HG02678 (cell line): ENCODE measurements around the gene DNM3.
"Not testable (repeated sequence)": the region's sequence is repeated elsewhere in the genome, so short reads cannot be mapped to it uniquely, and the experiment has no call there.

Experiments
- ATAC-seq: cut with Tn5 transposase; IDR thresholded peaks from one replicate; pipeline ENCODE4 v1.9.1; 2021; ENCODE audit warnings: mild to moderate bottlenecking, moderate library complexity; ENCODE audit not compliant: unreplicated experiment

Gene DNM3

DNA sequence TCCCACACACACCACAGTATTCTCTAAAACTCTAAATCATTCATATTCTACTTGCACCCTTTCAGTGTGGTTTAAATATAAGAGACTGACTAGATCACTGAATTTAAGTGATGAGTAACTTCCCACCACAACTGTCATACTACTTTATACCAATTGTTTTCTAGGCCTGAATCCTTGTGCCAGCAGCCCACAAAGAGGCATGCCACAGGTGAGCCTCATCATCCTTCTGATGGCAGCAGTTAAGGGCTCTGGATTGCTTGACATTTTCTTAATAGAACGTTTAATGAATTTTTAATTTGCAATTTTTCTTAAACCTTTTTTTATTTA lies 588.8 kb downstream of the DNM3 start:
- no peak for ATAC-seq

DNA sequence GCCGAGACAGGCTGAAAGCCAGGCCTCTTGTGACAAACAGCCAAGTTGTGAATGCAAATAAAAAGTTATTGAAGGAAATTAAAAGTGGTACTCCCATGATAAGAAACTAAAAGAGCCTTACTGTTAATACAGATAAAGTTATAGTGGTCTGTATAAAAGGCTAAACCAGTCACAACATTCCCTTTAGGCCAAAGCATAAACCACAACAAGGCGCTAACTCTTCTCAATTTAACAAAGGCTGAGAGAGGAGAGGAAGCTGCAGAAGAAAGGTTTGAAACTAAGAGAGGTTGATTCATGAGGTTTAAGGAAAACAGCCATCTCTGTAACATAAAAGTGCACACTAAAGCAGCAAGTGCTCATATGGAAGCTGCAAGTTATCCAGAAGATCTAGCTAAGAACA lies 589.9 kb downstream of the DNM3 start:
- ATAC-seq: no peak

DNA sequence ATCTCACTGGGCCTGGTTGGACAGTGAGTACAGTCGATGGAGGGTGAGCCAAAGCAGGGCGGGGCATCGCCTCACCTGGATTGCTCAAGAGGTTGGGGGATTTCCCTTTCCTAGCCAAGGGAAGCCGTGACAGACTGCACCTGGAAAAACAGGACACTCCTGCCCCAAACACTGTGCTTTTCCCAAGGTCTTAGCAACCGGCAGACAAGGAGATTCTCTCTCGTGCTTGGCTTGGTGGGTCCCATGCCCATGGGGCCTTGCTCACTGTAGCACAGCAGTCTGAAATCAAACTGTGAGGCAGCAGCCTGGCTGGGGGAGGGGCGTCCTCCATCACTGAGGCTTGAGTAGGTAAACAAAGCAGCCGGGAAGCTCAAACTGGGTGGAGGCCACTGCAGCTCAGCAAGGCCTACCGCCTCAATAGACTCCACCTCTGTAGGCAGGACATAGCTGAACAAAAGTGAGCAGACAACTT lies 590.5 kb downstream of the DNM3 start:
- ATAC-seq: no peak

DNA sequence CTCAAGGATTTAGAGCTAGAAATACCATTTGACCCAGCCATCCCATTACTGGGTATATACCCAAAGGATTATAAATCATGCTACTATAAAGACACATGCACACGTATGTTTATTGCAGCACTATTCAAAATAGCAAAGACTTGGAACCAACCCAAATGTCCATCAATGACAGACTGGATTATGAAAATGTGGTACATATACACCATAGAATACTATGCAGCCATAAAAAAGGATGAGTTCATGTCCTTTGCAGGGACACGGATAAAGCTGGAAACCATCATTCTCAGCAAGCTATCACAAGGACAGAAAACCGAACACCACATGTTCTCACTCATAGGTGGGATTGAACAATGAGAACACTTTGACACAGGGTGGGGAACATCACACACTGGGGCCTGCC lies 595.9 kb downstream of the DNM3 start:
- not testable (repeated sequence) for ATAC-seq

DNA sequence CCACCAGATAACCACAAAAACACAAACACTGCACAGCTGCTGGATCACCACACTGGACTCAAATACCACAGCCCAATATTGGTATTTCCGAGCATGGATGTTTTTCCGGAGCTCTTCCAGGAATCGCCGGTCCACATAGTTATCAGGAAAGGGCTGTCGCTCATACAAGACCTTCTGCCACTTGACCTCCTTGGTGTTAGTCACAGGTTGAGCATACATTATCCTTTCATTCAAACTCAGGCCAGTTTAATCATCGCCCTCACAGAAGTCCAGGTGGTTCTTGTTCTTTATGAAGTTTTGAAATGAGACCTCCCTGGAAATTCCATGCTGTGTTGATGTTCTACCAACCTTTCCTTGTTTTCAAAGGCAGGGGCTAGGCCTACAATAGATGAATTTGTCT lies 601.1 kb downstream of the DNM3 start:
- no peak for ATAC-seq

DNA sequence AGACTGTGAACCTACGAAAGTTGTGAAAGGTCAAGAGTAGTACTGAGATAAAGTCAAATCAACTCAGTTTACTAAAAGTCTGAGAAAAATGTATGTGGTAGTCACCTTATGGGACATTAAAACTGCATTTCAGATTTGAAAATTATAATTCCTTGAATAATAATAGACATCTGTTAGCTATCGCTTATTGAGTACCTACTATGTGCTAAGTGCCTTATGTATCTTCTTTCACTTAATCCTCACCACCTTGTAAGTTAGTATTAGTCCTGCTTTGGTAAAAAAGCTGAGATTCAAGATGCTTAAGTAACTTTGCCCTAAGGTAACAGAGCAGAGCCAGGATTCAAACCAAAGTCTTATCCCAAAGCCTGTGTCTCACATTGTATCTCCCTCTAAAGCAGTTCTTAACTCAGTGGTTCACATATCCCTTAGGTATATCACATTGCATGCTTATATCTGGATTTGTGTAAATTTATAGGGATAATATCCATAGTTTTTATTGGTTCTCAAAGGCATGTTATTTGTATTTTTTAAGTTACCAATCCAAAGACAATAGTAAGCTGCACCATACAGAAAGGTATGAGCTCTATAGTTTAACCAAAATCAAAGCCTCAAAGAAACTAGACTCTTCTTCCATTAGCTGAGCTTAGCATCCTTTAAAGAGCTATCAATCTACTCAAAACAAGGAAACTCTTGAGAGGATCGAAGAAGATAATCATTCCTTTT lies 601.7 kb downstream of the DNM3 start:
- ATAC-seq: no peak

DNA sequence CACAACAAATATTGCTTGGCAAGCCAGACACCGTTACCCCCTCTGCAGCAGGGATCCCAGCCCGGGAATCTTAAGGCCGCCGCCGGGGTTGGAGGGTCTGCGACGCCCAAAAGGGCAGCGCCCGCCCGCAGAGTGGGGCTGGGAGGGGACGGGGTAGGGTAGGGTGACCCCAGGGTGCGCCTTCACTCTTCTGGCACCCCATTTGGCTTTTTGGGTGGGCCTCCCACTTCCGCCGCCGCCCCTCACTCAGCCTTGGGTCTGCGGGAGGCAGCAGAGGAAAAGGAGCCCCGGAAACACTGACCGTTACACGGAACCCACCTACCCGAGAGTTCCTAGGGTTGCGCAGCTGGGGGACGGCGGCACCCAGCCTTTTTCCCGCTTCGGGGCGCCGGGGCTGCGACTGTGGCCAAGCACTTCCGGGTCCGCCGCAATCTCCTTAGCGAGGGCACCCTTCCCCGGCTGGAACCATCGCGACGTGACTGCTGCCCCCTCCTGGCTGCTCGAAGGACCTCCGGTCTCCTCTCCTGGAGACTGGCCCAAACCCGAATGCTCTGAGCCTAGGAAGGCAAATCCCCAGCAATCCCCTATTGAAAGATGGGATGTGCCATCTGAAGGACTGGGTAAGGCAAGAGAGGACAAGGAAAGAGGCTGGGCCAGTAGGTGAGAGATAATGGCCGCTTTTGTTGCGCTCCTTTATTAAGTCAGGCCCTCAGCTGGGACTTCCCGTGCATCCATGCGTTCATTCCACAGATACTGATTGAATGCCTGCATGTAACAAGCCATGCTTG lies 602.6 kb downstream of the DNM3 start, which contains the start of gene PIGC:
PIGC (minus strand) TSS at position 404 of the 788 bp plus-strand sequence. CDS start 1,447 bp downstream, outside the sequence.
- ATAC-seq: peak; percentile 99

DNA sequence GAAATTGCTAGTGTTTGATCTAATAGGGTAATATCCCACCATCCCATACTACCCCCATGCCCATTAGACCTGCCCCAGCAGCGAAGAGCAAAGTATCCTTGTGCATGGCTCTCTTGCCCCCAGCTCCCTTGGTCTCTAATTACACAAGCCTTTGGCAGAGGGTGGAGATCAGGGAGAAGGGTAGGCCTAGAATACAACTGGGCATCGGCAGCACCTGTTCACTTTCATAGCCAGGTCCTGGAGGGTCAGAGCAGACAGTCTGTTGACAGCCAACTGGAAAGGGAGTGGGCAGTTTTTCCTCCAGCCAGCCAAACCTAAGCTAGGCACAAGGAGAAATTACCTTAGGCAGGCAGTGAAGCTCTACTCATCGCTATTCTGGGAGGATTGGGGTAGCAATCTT lies 605.2 kb downstream of the DNM3 start:
- no peak for ATAC-seq

DNA sequence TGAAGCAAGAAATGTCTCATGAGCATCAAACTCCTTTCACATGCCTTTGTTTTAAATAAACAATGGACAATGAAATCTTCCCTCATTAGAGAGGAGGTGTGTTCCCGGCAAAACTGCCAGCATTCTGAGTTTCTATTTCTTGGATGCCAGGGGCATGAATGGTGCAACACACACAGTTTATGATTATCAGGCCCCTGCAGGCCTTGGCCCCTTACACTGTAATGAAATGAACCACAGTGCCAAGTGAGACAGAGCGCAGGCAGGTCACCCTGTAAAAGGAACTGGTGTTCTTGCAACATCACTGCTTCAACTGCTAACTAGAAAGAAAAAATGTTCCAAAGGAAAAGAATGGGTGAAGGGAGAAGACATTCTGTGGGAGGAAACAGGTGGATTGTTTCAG lies 606.3 kb downstream of the DNM3 start:
- ATAC-seq: no peak

DNA sequence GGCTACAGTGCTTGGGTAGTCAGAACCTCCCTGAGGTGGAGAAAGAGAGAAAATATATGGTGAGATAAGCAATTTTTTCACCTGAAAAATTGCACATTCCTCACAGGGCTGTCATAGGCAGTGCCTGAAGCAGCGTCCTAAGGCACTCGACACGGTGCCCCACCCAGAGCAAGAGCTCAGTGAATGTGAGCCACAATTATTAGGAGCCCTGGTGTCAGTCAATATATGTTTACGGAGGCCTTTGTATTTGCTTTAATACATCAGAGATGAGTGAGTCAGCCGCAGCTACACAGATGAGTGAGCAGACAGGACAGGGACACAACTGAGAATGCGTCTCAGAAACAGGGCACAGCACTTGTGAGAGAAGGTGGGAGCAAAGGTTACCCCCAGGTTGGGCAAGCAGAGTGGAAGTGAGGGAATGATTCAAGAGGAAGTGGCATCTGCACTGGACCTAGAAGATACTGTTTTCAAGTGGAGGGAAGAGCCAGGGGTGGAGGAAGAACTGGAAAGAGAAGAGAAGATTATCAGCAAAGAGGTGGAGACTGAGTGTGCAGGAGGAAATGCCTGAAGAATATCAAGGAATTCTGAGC lies 607.8 kb downstream of the DNM3 start:
- no peak for ATAC-seq

DNA sequence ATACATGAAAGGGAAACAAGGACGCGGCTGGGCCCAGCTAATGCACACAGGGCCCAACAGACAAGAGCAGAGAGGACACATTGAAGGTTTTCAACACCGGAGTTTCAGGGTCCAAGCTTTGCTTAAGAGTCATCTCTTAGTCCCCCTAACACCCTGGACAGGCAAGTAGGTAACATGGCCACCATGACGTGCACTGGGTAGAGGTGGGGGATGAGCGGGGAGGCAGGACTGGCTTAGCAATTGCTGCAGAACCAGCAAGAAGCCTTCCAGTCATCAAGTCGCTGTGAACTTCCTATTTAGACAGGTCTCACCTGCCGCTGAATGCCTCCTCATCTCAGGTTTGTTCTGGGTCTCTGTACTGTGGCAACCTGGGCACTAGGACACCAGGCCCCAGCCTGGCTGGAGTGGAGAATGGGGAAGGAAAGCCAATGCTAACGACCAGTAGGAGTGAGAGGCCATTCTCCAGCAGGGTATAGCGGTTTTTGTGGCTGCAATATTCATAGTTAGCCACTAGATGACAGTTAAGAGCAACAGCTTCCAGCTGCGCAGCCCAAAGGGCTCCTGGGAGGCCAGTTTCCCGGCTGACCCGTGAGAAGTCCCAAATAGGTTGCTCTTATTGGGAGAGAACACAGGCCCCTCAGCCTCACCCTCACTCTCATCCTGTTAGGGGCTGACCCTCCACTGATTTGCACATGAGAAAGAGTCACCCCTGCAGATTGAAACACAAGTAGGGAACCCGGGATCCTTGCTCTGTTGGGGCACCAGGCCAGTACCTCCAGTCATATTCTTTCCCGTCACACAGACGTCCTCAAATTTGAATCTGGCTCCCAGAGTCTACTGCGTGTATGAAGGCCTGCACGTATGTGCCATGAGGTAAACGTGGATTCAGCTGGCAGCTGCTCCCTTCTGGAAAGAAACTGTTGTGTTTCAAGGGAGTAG lies 608.6 kb downstream of the DNM3 start:
- peak; percentile 95 for ATAC-seq

DNA sequence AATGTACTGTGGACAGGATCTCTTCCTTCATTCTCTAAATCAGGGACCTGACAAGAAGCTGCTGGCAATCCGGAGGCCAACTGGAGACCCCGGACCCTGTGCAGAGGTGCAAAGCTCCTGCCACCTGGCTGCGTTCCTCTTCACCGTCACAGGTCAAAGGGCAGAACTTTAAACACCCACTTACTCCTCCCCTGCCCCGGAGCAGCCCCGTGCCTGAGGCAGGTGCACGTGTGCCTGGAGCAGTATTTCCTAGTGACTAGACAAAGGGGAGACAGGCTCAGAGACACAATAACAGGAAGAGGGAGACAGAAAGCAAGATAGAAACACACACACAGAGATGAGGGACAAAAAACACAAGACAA lies 609.2 kb downstream of the DNM3 start:
- no peak for ATAC-seq

DNA sequence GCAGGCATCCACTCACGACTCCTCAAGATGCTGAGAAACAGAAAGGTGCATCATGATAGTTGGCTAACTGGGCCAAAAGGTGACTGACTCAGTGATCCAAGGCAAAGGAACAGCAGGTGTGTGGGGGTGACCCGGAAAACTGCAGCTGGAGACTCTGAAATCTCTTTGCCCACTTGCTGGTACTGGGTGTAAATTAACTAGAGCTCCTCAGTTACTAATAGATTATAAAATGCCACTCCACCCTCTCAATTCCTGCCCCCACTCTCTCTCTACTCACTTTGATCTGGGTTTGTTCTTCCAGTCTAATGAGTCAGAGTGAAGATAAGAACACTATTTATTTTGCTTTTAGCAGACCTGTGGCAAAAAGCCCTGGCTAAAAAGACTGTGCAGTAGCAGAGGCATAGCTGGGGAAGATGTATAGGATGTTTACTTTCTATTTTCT lies 609.7 kb downstream of the DNM3 start:
- no peak for ATAC-seq

DNA sequence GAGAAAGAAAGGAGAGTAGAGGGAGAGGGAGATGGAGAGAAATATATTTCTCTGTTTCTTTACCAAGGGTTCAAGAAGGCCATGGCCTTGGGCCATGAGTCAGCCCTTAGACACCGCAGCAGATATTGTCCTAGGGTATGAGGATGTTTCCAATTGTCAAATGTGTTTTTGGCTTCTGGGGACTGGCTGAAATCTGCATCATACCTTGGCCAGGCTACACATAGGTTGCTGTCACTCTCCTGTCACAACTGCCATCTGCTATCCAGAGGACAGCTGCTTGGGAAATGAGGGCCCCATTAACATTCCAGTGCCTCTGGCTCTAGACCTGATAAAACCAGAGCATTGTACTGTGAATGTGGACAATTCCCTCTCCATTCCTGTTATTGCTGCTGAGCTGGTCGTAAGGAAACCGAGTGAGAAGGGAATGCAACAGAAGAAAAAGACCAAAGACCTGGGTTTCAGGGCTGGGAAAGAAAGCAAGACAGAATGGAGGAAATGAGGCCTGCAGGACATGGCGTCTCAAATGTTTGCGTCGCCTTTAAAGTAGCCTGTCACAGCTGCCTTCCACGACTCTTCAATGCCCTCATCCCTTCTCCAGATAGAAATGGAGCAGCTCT lies 611.3 kb downstream of the DNM3 start:
- no peak for ATAC-seq

DNA sequence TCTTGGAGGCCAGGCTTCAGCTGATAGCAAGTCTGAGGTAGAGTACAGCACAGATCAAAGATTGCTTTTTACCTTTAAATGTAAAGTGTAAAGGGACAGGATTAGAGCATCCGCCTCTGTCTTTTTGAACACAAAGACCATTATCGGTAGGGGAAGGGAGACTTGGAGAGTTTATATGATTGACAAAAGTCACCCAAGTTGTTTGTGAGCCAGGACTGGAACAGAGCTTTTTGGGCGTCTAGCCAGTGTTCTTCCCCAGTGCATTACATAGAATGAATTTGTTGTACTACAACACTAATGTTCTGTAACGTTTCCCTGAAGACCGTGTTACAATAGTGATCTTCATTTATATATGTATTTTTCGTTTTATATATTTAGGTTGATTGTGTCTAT lies 611.9 kb downstream of the DNM3 start:
- ATAC-seq: no peak

DNA sequence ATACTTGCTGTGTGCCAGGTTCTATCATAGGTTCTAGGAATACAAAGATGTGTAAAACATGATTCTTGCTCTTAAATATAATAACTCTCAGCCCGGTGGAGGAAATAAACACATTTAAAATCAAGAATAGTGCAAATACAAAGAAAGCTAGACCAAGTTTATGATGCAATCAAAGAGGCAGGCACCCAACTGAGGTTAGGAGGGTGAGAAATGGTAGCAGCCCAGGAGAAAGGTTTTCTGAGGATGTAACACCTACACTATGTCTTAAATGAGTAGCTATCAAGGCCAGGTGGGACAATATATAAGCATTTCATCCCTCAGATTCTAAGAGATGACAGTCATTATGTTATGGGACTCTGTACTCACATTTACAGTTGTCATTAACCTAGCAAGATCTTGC lies 612.3 kb downstream of the DNM3 start:
- no peak for ATAC-seq

DNA sequence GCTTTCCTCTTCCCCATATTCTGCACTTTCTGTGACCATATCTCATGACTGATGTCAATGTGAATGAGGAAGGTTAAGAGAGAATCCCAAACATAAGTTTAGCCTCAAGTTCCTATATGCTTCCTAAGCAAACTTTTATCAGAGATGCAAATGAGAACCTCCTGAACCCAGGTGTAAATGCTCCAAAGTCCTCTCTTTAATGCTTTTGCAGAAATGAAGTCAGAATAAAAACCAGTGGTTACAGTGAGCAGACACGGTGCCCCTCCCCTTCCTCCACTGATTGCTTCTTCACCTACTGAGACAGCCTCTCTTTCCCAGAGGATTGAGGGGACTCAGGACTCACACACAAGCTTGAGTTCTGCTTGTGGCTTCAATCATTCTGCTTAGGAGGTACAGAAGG lies 614.2 kb downstream of the DNM3 start:
- no peak for ATAC-seq

DNA sequence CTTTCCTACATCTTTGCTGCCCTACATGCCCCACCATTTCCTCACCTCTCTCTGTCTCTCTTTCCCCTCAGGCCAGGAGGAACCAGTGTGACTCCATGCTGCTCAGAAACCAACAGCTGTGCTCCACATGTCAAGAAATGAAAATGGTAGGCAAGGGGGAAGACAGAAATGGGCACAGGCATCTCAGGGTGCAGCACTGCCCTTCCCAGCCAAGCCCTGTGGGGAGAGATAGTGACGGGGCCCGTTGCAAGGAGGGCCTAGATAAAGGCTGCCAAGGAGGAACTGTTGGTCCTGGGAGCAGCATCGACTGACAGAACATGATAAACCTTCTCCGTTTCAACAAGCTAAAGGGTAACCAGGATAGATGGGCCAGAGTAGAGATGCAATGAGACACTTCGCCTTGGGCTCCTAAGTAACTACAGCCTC lies 615.1 kb downstream of the DNM3 start:
- no peak for ATAC-seq

DNA sequence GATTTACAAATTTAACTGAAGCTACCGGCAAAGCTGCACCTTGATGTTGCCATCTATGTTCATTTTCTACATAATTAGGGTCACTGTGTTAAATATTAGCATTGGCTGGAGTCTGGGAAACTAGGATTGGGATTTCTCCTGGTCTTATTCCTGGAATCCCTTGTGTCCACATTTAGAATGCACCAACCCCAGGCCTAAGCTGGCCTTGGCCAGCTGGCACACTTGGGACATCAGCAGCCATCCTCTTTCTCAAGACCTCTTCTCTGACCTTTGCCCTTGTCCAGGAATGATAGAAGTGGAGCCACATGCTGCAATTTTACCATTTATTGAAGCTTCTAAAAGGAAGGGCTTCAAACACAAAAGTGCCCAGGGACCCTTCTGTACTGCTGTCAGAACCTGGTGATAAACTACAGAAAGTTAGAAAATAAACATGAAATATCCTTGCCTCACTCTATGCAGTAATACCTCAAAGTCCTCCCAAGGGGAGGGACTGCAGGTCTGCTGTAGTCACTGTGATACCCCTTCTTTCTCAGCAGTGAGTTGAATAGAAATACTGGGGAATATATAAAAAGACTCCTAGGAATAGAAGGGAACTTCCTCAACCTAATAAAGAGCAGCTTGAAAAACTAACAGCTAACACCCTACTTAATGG lies 616.3 kb downstream of the DNM3 start:
- no peak for ATAC-seq

DNA sequence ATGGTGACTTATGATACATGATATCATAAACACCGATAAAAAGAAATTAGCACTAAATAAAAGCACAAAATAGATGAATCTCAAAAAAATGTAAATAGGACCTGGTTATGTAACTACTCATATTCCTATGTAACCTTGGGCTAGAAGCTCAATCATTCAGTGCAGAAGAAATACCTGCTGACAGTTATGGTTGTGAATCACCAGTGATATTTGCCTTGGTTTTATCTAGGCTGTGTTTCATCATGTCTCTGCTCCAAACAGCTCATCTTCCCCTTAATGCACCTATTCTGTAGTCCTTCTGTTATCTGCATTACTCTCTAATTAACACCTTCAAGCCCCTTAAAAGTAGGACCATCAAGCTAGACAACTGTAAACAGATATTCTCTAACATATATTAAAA lies 618.9 kb downstream of the DNM3 start:
- no peak for ATAC-seq
